IPS-20b (cell line): ENCODE results near the gene PRKAA2.
A peak's percentile ranks its signal among the peaks of the same experiment; 100 is the strongest.
"Not testable (repeated sequence)": the region's sequence is repeated elsewhere in the genome, so short reads cannot be mapped to it uniquely, and the experiment has no call there.

Source experiments
- H3K27ac ChIP-seq: one replicate; pipeline ENCODE4 v1.5.1; 2013; ENCODE audit warnings: low read length
- H3K27me3 ChIP-seq: 2 replicates; pipeline ENCODE4 v1.6.1; 2013; ENCODE audit warnings: mild to moderate bottlenecking, low read length, inconsistent platforms; ENCODE audit not compliant: insufficient read depth
- H3K36me3 ChIP-seq: 2 replicates; pipeline ENCODE4 v1.6.1; 2013; ENCODE audit warnings: low read depth, mild to moderate bottlenecking, inconsistent platforms, low read length, moderate library complexity; ENCODE audit not compliant: insufficient read depth
- H3K4me1 ChIP-seq: 2 replicates; pipeline ENCODE4 v1.6.1; 2013; ENCODE audit warnings: mild to moderate bottlenecking, control low read depth, inconsistent platforms, low read length, moderate library complexity; ENCODE audit not compliant: insufficient read depth
- H3K4me3 ChIP-seq: 2 replicates; pipeline ENCODE4 v1.5.1; 2013; ENCODE audit warnings: mild to moderate bottlenecking, low read length, inconsistent platforms
- H3K9ac ChIP-seq: 2 replicates; pipeline ENCODE4 v1.6.1; 2013; ENCODE audit warnings: low read depth, mild to moderate bottlenecking, inconsistent platforms, low read length, moderate library complexity
- H3K9me3 ChIP-seq: 2 replicates; pipeline ENCODE4 v1.6.1; 2013; ENCODE audit warnings: mild to moderate bottlenecking, low read depth, low read length, inconsistent platforms; ENCODE audit not compliant: insufficient read depth

PRKAA2 gene

GRCh38 chr1:56644919-56645676, at the start of gene PRKAA2:
Gene PRKAA2 (plus strand): TSS chr1:56645314. CDS start chr1:56645388, 74 bp downstream.
- Histone ChIP-seq H3K27me3 (peaks cover 40% of the 10 kb centered on the region), H3K9me3 (no peaks in the 10 kb centered on the region), H3K9ac (peak within 1 kb of the TSS; percentile 66; the same call in 1 of the 2 replicates), H3K4me3 (peak within 1 kb of the TSS; percentile 73), H3K4me1 (no peaks in the 10 kb centered on the region; the same call in 1 of the 2 replicates), H3K36me3 (no peaks in the 10 kb centered on the region), H3K27ac (no peak within 1 kb of the TSS)

GRCh38 chr1:56595397-56596191, 49.5 kb upstream of the PRKAA2 start:
- not testable (repeated sequence) for H3K27me3 ChIP-seq

GRCh38 chr1:56610097-56610496, 35.0 kb upstream of the PRKAA2 start:
- not testable (repeated sequence) for H3K9me3 ChIP-seq, H3K27ac ChIP-seq

More at GRCh38 chr1:56595397-56596191, 49.5 kb upstream of the PRKAA2 start:
- H3K27ac ChIP-seq, H3K36me3 ChIP-seq, H3K4me1 ChIP-seq, H3K9ac ChIP-seq, H3K9me3 ChIP-seq, H3K4me3 ChIP-seq: not testable (repeated sequence)

GRCh38 chr1:56610770-56611169, 34.3 kb upstream of the PRKAA2 start:
- not testable (repeated sequence) for H3K9ac ChIP-seq, H3K27ac ChIP-seq, H3K36me3 ChIP-seq, H3K9me3 ChIP-seq, H3K4me3 ChIP-seq, H3K4me1 ChIP-seq, H3K27me3 ChIP-seq

More at GRCh38 chr1:56610097-56610496, 35.0 kb upstream of the PRKAA2 start:
- H3K4me3 ChIP-seq, H3K9ac ChIP-seq, H3K27me3 ChIP-seq, H3K36me3 ChIP-seq, H3K4me1 ChIP-seq: not testable (repeated sequence)

GRCh38 chr1:56617141-56617540, 28.0 kb upstream of the PRKAA2 start:
- no peak overlapping the region for H3K9ac ChIP-seq
- no peaks in the 10 kb centered on the region for H3K4me1 ChIP-seq
- H3K4me3 ChIP-seq, result no peak overlapping the region
- H3K27ac ChIP-seq, result no peak overlapping the region
- no peaks in the 10 kb centered on the region for H3K9me3 ChIP-seq
- no peaks in the 10 kb centered on the region for H3K36me3 ChIP-seq
- no peaks in the 10 kb centered on the region for H3K27me3 ChIP-seq

GRCh38 chr1:56625819-56626440, 19.2 kb upstream of the PRKAA2 start:
- H3K9ac ChIP-seq, result no peak overlapping the region
- H3K27me3 ChIP-seq, result no peaks in the 10 kb centered on the region
- H3K27ac ChIP-seq, result no peak overlapping the region
- no peaks in the 10 kb centered on the region for H3K36me3 ChIP-seq
- peaks cover 9% of the 10 kb centered on the region; the same call in 1 of the 2 replicates for H3K4me1 ChIP-seq
- no peaks in the 10 kb centered on the region for H3K9me3 ChIP-seq
- H3K4me3 ChIP-seq, result no peak overlapping the region

DNA sequence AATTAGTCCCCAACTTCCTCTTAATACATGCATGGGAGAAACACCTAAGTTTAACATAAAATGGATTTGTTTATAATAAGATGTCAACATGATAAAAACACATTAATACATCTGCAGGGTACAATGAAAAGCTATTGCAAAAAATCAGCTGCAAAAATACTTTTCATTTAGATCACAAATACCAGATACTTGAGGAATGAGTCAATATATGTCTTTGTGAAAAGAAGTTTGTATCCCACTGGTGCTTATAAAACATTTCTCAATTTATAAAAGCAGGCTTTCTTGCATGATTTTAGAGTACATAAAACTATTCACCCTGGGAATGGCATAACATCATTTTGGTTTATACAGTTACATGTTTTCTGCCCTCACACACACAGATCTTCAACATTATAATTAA, 18.6 kb upstream of the PRKAA2 start:
- Histone ChIP-seq H3K4me3 (no peak overlapping the region), H3K9me3 (no peaks in the 10 kb centered on the region), H3K36me3 (no peaks in the 10 kb centered on the region), H3K9ac (no peak overlapping the region), H3K27me3 (no peaks in the 10 kb centered on the region), H3K27ac (no peak overlapping the region), H3K4me1 (peaks cover 9% of the 10 kb centered on the region; the same call in 1 of the 2 replicates)

- no peak overlapping the region for H3K27ac ChIP-seq
- no peaks in the 10 kb centered on the region for H3K9me3 ChIP-seq
- H3K27me3 ChIP-seq, result no peaks in the 10 kb centered on the region
- H3K9ac ChIP-seq, result no peak overlapping the region
- no peak overlapping the region for H3K4me3 ChIP-seq
- peaks cover 9% of the 10 kb centered on the region; the same call in 1 of the 2 replicates for H3K4me1 ChIP-seq
- no peaks in the 10 kb centered on the region for H3K36me3 ChIP-seq
Observed at GRCh38 chr1:56627019-56627635, 18.0 kb upstream of the PRKAA2 start.

DNA sequence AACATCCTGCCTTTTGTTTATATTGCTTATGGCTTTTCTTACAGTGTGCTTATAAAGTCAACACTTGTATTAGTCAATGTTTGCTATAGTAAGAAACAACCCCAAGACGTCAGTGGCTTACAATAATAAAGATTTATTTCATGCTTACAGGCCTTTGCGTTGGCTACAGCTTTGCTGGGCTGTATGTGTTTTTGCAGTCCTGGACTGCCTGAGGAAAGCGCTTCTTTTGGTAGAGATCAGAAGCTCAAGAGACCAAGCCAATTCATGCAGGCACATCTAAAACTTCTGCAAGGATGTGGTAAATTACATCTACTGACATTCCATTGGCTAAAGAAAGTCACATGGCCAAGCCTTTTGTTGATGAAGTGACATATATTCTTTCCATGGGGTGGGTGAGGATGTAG, 17.5 kb upstream of the PRKAA2 start:
- Histone ChIP-seq H3K4me1 (peaks cover 9% of the 10 kb centered on the region; the same call in 1 of the 2 replicates), H3K27me3 (no peaks in the 10 kb centered on the region), H3K36me3 (no peaks in the 10 kb centered on the region), H3K9ac (no peak overlapping the region), H3K9me3 (no peaks in the 10 kb centered on the region), H3K4me3 (no peak overlapping the region), H3K27ac (no peak overlapping the region)

DNA sequence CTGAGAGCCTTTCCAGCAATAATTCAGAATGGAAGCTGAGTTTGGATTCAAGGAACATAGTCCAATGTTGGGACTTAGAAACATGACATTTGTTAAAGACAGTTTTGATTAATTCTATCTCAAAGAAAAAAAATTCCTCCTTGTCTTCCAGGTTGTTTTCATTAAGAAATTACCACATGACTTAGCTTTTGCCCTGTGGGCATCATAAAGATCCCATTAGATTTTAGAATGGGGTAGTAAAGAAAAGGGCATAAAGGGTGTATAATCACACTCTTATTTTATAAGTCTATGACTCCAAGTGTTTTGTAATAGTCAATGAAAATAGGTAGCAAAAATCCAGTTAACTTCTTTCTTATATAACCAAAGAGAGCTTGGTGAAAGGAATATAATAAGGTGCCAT, 14.3 kb upstream of the PRKAA2 start:
- Histone ChIP-seq H3K9me3 (no peaks in the 10 kb centered on the region), H3K27me3 (no peaks in the 10 kb centered on the region), H3K4me1 (peaks cover 14% of the 10 kb centered on the region), H3K9ac (no peak overlapping the region), H3K4me3 (no peak overlapping the region), H3K27ac (no peak overlapping the region), H3K36me3 (no peaks in the 10 kb centered on the region)

GRCh38 chr1:56631901-56632300, 13.2 kb upstream of the PRKAA2 start:
- Histone ChIP-seq H3K4me3 (no peak overlapping the region), H3K9ac (no peak overlapping the region), H3K27ac (no peak overlapping the region), H3K27me3 (no peaks in the 10 kb centered on the region), H3K36me3 (no peaks in the 10 kb centered on the region), H3K4me1 (peaks cover 7% of the 10 kb centered on the region), H3K9me3 (no peaks in the 10 kb centered on the region)
